ENCODE results near the gene PPM1H. TPM values are rescaled to one million over a fixed set of nuclear protein-coding genes. Genes with fewer than 3 reads are reported as not detected.

PPM1H gene
- total RNA-seq, 1 experiment from 2014 or later = 33.3 TPM

GRCh38 chr12:62697893-62698292 lies 237.1 kb downstream of the PPM1H start:
- DNase-seq (ENCODE audit: low read depth) = no peak
- in situ Hi-C loops (cut with HindIII; ENCODE audit: low pct_unique_long_range_greater_than_20kb, low sequenced_read_pairs) = no loop called here

GRCh38 chr12:62695696-62696095 lies 239.3 kb downstream of the PPM1H start:
- in situ Hi-C loops (cut with HindIII; ENCODE audit: low pct_unique_long_range_greater_than_20kb, low sequenced_read_pairs) = no loop called here
- DNase-seq (ENCODE audit: low read depth) = no peak

- no peak for DNase-seq (ENCODE audit: low read depth)
- in situ Hi-C loops (cut with HindIII; ENCODE audit: low pct_unique_long_range_greater_than_20kb, low sequenced_read_pairs) = no loop called here
Measured at GRCh38 chr12:62694632-62695031, 240.3 kb downstream of the PPM1H start.

GRCh38 chr12:62694116-62694515 lies 240.8 kb downstream of the PPM1H start:
- DNase-seq (ENCODE audit: low read depth) = no peak
- in situ Hi-C loops (cut with HindIII; ENCODE audit: low pct_unique_long_range_greater_than_20kb, low sequenced_read_pairs) = no loop called here

- in situ Hi-C loops (cut with HindIII; ENCODE audit: low pct_unique_long_range_greater_than_20kb, low sequenced_read_pairs) = no loop called here
- no peak for DNase-seq (ENCODE audit: low read depth)
Measured at GRCh38 chr12:62693376-62694050, 241.4 kb downstream of the PPM1H start.

GRCh38 chr12:62692884-62693283 lies 242.1 kb downstream of the PPM1H start:
- no peak for DNase-seq (ENCODE audit: low read depth)
- in situ Hi-C loops (cut with HindIII; ENCODE audit: low pct_unique_long_range_greater_than_20kb, low sequenced_read_pairs) = no loop called here

GRCh38 chr12:62691309-62691708 lies 243.6 kb downstream of the PPM1H start:
- in situ Hi-C loops (cut with HindIII; ENCODE audit: low pct_unique_long_range_greater_than_20kb, low sequenced_read_pairs) = no loop called here
- no peak for DNase-seq (ENCODE audit: low read depth)

- no peak for DNase-seq (ENCODE audit: low read depth)
- in situ Hi-C loops (cut with HindIII; ENCODE audit: low pct_unique_long_range_greater_than_20kb, low sequenced_read_pairs) = no loop called here
Measured at GRCh38 chr12:62689042-62689839, 245.7 kb downstream of the PPM1H start.

- DNase-seq (ENCODE audit: low read depth) = no peak
- in situ Hi-C loops (cut with HindIII; ENCODE audit: low pct_unique_long_range_greater_than_20kb, low sequenced_read_pairs) = no loop called here
Measured at GRCh38 chr12:62686938-62687337, 248.0 kb downstream of the PPM1H start.

- in situ Hi-C loops (cut with HindIII; ENCODE audit: low pct_unique_long_range_greater_than_20kb, low sequenced_read_pairs) = no loop called here
- no peak for DNase-seq (ENCODE audit: low read depth)
Measured at GRCh38 chr12:62684570-62685295, 250.2 kb downstream of the PPM1H start.

- in situ Hi-C loops (cut with HindIII; ENCODE audit: low pct_unique_long_range_greater_than_20kb, low sequenced_read_pairs) = no loop called here
Measured at GRCh38 chr12:62683776-62684569, 251.0 kb downstream of the PPM1H start.

GRCh38 chr12:62681306-62681705 lies 253.6 kb downstream of the PPM1H start:
- DNase-seq (ENCODE audit: low read depth) = no peak
- in situ Hi-C loops (cut with HindIII; ENCODE audit: low pct_unique_long_range_greater_than_20kb, low sequenced_read_pairs) = no loop called here

More at GRCh38 chr12:62683776-62684569, 251.0 kb downstream of the PPM1H start:
- DNase-seq (ENCODE audit: low read depth) = no peak

GRCh38 chr12:62679608-62680007 lies 255.3 kb downstream of the PPM1H start:
- in situ Hi-C loops (cut with HindIII; ENCODE audit: low pct_unique_long_range_greater_than_20kb, low sequenced_read_pairs) = no loop called here
- DNase-seq (ENCODE audit: low read depth) = no peak

GRCh38 chr12:62677355-62677754 lies 257.6 kb downstream of the PPM1H start:
- DNase-seq (ENCODE audit: low read depth) = no peak
- in situ Hi-C loops (cut with HindIII; ENCODE audit: low pct_unique_long_range_greater_than_20kb, low sequenced_read_pairs) = no loop called here

- in situ Hi-C loops (cut with HindIII; ENCODE audit: low pct_unique_long_range_greater_than_20kb, low sequenced_read_pairs) = no loop called here
Measured at GRCh38 chr12:62676521-62677307, 258.2 kb downstream of the PPM1H start.

GRCh38 chr12:62673028-62673815 lies 261.7 kb downstream of the PPM1H start:
- in situ Hi-C loops (cut with HindIII; ENCODE audit: low pct_unique_long_range_greater_than_20kb, low sequenced_read_pairs) = no loop called here
- DNase-seq (ENCODE audit: low read depth) = no peak

More at GRCh38 chr12:62676521-62677307, 258.2 kb downstream of the PPM1H start:
- no peak for DNase-seq (ENCODE audit: low read depth)

All from Caki2 (cell line).